HG03342 (cell line): ENCODE results near the gene AIRE.
"Not testable (repeated sequence)": the region's sequence is repeated elsewhere in the genome, so short reads cannot be mapped to it uniquely, and the experiment has no call there.

ENCODE experiments used
- ATAC-seq: cut with Tn5 transposase; IDR thresholded peaks from one replicate; pipeline ENCODE4 v1.9.1; 2021; ENCODE audit warnings: mild to moderate bottlenecking, moderate library complexity; ENCODE audit not compliant: unreplicated experiment

The AIRE gene

DNA sequence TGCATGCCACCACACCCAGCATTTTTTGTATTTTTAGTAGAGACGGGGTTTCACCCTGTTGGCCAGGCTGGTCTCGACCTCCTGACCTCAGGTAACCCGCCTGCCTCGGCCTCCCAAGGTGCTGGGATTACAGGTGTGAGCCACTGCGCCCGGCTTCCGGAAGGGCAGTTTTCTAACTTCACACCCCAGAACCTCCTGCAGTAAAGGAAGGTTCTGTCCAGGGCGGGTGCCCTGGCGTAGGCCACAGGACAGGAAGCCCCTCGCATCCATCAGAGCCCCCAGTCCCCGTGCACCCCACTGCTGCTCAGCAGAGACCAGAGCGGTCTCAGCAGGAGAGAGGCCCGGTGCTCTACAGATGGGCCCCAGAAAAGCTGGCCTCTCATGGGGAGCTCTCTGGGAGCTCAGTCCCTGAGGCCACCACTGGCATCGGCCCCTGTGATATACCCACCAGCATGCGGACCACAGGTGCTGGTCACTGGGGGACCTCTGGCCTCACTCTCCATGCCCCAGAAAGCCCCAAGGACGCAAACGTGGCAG is 19.9 kb upstream of the AIRE start:
- no peak for ATAC-seq

- ATAC-seq: no peak
Observed at GRCh38 chr21:44267655-44268142, 18.0 kb upstream of the AIRE start.

- ATAC-seq: no peak
Observed at GRCh38 chr21:44269090-44269489, 16.6 kb upstream of the AIRE start.

DNA sequence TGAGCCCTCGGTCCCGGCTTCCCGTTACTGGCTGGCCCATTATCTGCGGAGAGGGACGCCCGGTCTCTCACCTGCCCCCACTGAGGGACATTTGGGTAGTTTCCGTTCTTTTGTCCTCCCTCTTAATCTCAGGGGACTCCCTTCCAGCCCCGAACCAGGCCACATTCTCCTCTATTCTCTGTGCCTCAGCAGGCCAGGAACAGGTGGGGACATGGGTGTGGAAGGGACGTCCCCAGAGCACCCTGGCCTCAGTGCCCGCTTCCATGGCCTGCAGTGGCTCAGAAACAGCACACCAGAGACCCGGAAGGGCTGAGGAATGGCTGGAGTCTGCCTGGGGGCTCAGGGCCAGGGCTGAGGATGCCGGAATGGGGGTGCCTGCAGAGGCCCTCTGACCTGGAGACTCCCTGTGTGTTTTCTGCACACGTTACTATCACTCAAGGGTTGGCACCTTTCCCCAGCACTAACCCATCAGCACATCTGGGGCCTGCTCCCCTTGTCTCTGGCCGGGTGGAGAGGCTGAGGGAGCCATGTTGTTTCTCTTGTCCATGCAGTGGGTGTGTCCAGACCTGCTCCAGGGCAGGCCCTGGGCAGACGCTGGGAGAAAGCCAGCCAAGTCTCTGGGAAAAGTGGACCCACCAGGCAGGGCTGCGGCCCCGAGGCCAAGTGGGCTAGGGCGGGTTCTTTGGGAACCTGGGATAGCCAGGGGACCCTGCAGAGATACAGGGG is 14.0 kb upstream of the AIRE start:
- ATAC-seq: no peak

- no peak for ATAC-seq
Observed at GRCh38 chr21:44272284-44272858, 13.3 kb upstream of the AIRE start.

DNA sequence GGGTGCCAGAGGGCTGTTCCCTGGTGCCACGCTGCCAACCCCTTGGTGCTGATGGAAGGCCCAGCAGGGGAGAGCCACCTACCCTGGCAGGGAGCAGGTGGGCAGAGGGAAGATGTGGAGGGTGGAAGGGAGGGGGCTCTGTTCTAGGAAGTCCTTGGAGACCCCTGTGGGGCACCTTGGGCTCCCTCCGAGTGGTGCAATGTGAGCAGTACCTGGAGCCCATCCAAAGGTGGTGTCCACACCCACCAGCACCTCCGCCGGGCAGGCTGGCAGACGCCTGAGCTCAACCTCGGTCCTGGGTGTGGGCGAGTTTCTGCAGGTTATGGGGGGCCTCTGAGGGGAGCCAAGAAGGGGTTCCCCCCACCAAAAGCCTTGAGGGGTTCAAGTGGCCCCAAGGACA is 12.6 kb upstream of the AIRE start:
- ATAC-seq: no peak

- no peak for ATAC-seq
Observed at GRCh38 chr21:44275041-44275440, 10.6 kb upstream of the AIRE start.

- ATAC-seq: no peak
Observed at GRCh38 chr21:44279354-44280260, 6.1 kb upstream of the AIRE start.

- ATAC-seq: no peak
Observed at GRCh38 chr21:44281801-44282200, 3.9 kb upstream of the AIRE start.

- ATAC-seq: no peak
Observed at GRCh38 chr21:44282370-44282769, 3.3 kb upstream of the AIRE start.

GRCh38 chr21:44283211-44283785 is 2.4 kb upstream of the AIRE start:
- ATAC-seq: not testable (repeated sequence)

- ATAC-seq: no peak
Observed at GRCh38 chr21:44283948-44284347, 1.7 kb upstream of the AIRE start.

- ATAC-seq: no peak
Observed at GRCh38 chr21:44286086-44286715, 525 bp downstream of the AIRE start.

GRCh38 chr21:44286716-44287632 is 1.3 kb downstream of the AIRE start:
- ATAC-seq: no peak

GRCh38 chr21:44288251-44289110 is 2.8 kb downstream of the AIRE start:
- no peak for ATAC-seq

DNA sequence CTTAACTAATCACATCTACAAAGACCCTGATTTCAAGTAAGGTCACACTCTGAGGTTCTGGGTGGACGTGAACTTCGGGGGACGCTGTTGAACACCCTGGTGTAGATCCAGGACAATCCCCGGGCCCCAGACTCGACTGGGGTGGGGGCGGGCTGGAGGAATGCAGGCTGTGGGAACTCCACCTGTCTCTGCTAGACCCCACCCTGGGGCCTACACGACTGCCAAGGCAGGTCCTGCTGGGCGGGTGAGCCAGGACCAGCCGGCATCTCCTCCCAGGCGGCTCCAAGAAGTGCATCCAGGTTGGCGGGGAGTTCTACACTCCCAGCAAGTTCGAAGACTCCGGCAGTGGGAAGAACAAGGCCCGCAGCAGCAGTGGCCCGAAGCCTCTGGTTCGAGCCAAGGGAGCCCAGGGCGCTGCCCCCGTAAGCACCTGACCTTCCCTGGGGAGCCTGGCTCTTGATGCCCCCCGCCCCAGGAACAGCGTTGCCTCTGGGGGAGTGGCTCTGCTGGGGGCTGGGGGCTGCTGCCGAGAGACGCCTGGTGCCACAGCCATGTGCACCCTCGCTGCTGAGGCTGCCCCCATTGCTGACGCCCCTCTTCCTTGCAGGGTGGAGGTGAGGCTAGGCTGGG is 3.8 kb downstream of the AIRE start:
- ATAC-seq: no peak

DNA sequence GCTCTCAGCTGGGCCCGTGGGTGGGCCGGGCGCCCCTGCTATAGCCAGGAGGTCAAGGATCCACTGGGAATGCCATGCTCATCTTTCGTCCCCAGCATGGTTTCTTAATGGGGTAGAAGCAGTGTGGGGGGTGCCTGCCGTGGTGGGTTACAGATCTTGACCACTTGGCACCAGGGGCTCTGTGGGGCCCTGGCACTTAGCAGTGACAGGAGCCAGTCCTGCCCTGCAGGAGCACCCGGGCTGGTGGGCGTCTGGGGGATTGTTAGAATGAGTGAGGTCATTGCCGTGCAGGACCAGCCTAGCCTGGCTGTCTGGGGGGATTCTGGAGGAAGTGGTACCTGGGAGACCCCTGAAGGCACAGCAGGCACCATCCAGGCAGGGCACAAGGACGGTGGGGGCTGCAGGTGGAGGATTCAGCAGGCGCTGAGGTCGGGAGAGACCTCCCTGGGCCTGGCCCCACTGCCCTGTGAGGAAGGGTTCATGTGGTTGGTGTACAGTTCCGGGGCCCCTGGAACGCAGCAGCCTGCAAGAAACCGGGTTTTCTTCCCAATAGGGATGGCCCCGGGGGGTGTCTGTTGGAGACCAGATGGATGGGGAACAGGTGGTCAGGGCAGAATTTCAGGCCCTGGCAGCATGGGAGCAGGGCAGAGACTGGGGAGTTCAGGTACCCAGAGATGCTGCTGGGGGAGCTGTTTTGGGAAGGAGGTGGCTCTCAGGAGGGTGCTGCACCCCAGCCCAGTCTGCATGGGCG is 4.8 kb downstream of the AIRE start:
- no peak for ATAC-seq
